GM13976 (cell line): Measurements from ENCODE around the gene ERBB4.
"Not testable (repeated sequence)": the region's sequence is repeated elsewhere in the genome, so short reads cannot be mapped to it uniquely, and the experiment has no call there.

Source experiments
- DNase-seq: peaks from one replicate; pipeline ENCODE4 v3.0.0; 2012; ENCODE audit warnings: low spot score
- CTCF ChIP-seq: IDR thresholded peaks from 2 replicates; pipeline ENCODE4 v1.5.1; 2012; ENCODE audit warnings: borderline replicate concordance, mild to moderate bottlenecking; ENCODE audit not compliant: insufficient read depth; ENCODE audit errors: extremely low read depth, missing control alignments, control extremely low read depth
- in situ Hi-C: fragments of 300-500 bp; cut with MboI; formaldehyde crosslinking; loops from one replicate; pipeline ENCODE4 v1.12.0; 2022; ENCODE audit warnings: low sequenced_read_pairs, mixed read lengths, inconsistent platforms; ENCODE audit not compliant: unreplicated experiment

The ERBB4 gene

GRCh38 chr2:212109792-212110680 lies 428.6 kb downstream of the ERBB4 start:
- no peak for TF ChIP-seq CTCF
- DNase-seq = no peak
- in situ Hi-C loops = no loop called here

GRCh38 chr2:212109217-212109616 lies 429.4 kb downstream of the ERBB4 start:
- no peak for TF ChIP-seq CTCF
- DNase-seq = no peak
- in situ Hi-C loops = no loop called here

GRCh38 chr2:212107989-212108388 lies 430.6 kb downstream of the ERBB4 start:
- no peak for DNase-seq
- in situ Hi-C loops = no loop called here
- TF ChIP-seq CTCF = no peak

GRCh38 chr2:212107014-212107413 lies 431.6 kb downstream of the ERBB4 start:
- in situ Hi-C loops = no loop called here
- no peak for DNase-seq
- TF ChIP-seq CTCF = no peak

GRCh38 chr2:212106536-212106935 lies 432.1 kb downstream of the ERBB4 start:
- DNase-seq, in situ Hi-C loops: not testable (repeated sequence)

- in situ Hi-C loops = no loop called here
Observed at GRCh38 chr2:212099658-212100057, 438.9 kb downstream of the ERBB4 start.

GRCh38 chr2:212098966-212099365 lies 439.6 kb downstream of the ERBB4 start:
- DNase-seq = no peak
- TF ChIP-seq CTCF = no peak
- in situ Hi-C loops = no loop called here

More at GRCh38 chr2:212099658-212100057, 438.9 kb downstream of the ERBB4 start:
- no peak for TF ChIP-seq CTCF
- DNase-seq = no peak
